ENCODE results near the gene RNF11.

DNA sequence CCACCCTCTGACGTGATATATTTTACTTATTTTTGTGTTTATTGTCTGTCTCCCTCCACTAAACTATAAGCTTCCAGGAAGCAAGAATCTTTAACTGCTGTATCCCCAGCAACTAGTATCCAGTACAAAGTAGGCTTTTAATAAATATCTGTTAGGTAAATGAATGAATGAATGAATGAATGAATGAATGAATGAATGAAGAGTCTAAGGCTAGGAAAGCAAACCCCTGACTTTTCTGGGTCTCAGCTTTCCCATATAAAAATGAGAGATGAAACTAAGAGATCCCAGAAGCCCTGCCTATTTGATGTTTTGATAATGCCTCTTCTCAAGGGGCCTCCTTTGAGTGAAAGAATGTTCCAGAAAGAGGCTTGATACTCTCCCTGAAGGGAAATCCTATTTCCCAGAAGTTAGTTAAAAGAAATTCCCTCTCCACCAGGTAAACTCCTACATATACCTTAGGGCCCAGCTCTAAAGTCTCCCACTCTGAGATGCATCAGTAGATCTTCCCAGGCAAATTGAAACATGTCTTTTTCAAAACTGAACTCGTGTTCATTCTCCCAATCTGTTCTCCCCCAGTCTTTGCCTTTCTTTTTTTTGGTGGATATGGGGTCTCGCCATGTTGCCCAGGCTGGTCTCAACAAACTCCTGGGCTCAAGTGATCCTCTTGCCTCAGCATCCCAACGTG is 86.5 kb downstream of the RNF11 start:
- TF ChIP-seq, protein P1, sequence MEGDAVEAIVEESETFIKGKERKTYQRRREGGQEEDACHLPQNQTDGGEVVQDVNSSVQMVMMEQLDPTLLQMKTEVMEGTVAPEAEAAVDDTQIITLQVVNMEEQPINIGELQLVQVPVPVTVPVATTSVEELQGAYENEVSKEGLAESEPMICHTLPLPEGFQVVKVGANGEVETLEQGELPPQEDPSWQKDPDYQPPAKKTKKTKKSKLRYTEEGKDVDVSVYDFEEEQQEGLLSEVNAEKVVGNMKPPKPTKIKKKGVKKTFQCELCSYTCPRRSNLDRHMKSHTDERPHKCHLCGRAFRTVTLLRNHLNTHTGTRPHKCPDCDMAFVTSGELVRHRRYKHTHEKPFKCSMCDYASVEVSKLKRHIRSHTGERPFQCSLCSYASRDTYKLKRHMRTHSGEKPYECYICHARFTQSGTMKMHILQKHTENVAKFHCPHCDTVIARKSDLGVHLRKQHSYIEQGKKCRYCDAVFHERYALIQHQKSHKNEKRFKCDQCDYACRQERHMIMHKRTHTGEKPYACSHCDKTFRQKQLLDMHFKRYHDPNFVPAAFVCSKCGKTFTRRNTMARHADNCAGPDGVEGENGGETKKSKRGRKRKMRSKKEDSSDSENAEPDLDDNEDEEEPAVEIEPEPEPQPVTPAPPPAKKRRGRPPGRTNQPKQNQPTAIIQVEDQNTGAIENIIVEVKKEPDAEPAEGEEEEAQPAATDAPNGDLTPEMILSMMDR (IDR thresholded peaks at IDR 0.05; ENCODE audit: insufficient read depth, low read length, poor library complexity, severe bottlenecking): no peak
- TF ChIP-seq EZH2phosphoT487 (conservative IDR thresholded peaks at IDR 0.05; ENCODE audit: low read length): no peak
